Mesenchymal stem cell (in vitro differentiated cells and primary cell): ENCODE measurements around the gene TDRD7.

Experiments
- DNase-seq: peaks from one replicate; pipeline ENCODE4 v3.0.0-alpha.2; 2013
- H2AFZ ChIP-seq: one replicate; pipeline ENCODE4 v1.6.1; 2013; ENCODE audit warnings: low read depth, mild to moderate bottlenecking, control low read depth, inconsistent platforms, low read length, moderate library complexity
- H2AK5ac ChIP-seq: 2 replicates; pipeline ENCODE4 v1.6.1; 2013; ENCODE audit warnings: low read length, moderate library complexity, mild to moderate bottlenecking, inconsistent platforms; ENCODE audit not compliant: severe bottlenecking
- H2BK120ac ChIP-seq: one replicate; pipeline ENCODE4 v1.6.1; 2013; ENCODE audit warnings: low read depth, mild to moderate bottlenecking, inconsistent platforms, low read length, moderate library complexity
- H2BK12ac ChIP-seq, 2 experiments: one replicate each; pipeline ENCODE4 v1.6.1; 2013; ENCODE audit warnings: inconsistent platforms in 2 of 2, low read length in 2 of 2, mild to moderate bottlenecking in 2 of 2, moderate library complexity in 2 of 2, control low read depth in 1 of 2
- H2BK15ac ChIP-seq: one replicate; pipeline ENCODE4 v1.6.1; 2013; ENCODE audit warnings: mild to moderate bottlenecking, low read depth, inconsistent platforms; ENCODE audit not compliant: poor library complexity, severe bottlenecking
- H2BK5ac ChIP-seq: 2 replicates; pipeline ENCODE4 v1.6.1; 2013; ENCODE audit warnings: low read depth, mild to moderate bottlenecking, low read length, control low read depth, inconsistent platforms; ENCODE audit not compliant: poor library complexity, severe bottlenecking
- H3K14ac ChIP-seq, 2 experiments: one replicate each; pipeline ENCODE4 v1.6.1; 2013; ENCODE audit warnings: inconsistent platforms in 2 of 2, low read length in 2 of 2, control low read depth in 1 of 2, mild to moderate bottlenecking in 1 of 2, moderate library complexity in 1 of 2
- H3K18ac ChIP-seq, 2 experiments: one replicate each; pipeline ENCODE4 v1.6.1; 2013; ENCODE audit warnings: inconsistent platforms in 2 of 2, low read length in 2 of 2, control low read depth in 1 of 2, low read depth in 1 of 2, mild to moderate bottlenecking in 1 of 2
- H3K23ac ChIP-seq, 2 experiments: one replicate each; pipeline ENCODE4 v1.6.1; 2013; ENCODE audit warnings: inconsistent platforms in 2 of 2, low read length in 2 of 2, mild to moderate bottlenecking in 2 of 2, moderate library complexity in 2 of 2, control low read depth in 1 of 2
- H3K27ac ChIP-seq: 2 replicates; pipeline ENCODE4 v1.5.1; 2013; ENCODE audit warnings: mild to moderate bottlenecking, moderate library complexity, low read length, control low read depth, inconsistent platforms; ENCODE audit not compliant: poor library complexity, severe bottlenecking
- H3K27me3 ChIP-seq, 2 experiments: 2 replicates each; pipeline versions ENCODE4 v1.6.1 to v1.7.0; 2013; ENCODE audit warnings: low read length in 2 of 2, mild to moderate bottlenecking in 2 of 2, moderate library complexity in 2 of 2, control low read depth in 1 of 2, inconsistent platforms in 1 of 2; ENCODE audit not compliant: control insufficient read depth in 1 of 2, insufficient read depth in 1 of 2
- H3K36me3 ChIP-seq, 2 experiments: 2 replicates each; pipeline versions ENCODE4 v1.6.1 to v1.7.0; 2013; ENCODE audit warnings: low read length in 2 of 2, control low read depth in 1 of 2, inconsistent platforms in 1 of 2, low read depth in 1 of 2, mild to moderate bottlenecking in 1 of 2; ENCODE audit not compliant: insufficient read depth in 2 of 2, control insufficient read depth in 1 of 2
- H3K4ac ChIP-seq, 2 experiments: one replicate each; pipeline ENCODE4 v1.6.1; 2013; ENCODE audit warnings: inconsistent platforms in 2 of 2, low read length in 2 of 2, mild to moderate bottlenecking in 2 of 2, moderate library complexity in 2 of 2, control low read depth in 1 of 2, low read depth in 1 of 2
- H3K4me1 ChIP-seq: 2 replicates; pipeline ENCODE4 v1.6.1; 2013; ENCODE audit warnings: low read depth, low read length, control low read depth; ENCODE audit not compliant: control insufficient read depth, insufficient read depth
- H3K4me2 ChIP-seq: 2 replicates; pipeline ENCODE4 v1.6.1; 2013; ENCODE audit warnings: low read length, mild to moderate bottlenecking, inconsistent platforms; ENCODE audit not compliant: poor library complexity, severe bottlenecking
- H3K4me3 ChIP-seq, 2 experiments: 2 replicates each; pipeline versions ENCODE4 v1.5.1 to v1.7.0; 2013; ENCODE audit warnings: low read length in 2 of 2, mild to moderate bottlenecking in 2 of 2, control low read depth in 1 of 2, low read depth in 1 of 2; ENCODE audit not compliant: insufficient read depth in 1 of 2
- H3K79me1 ChIP-seq: replicated peaks from 2 replicates; pipeline ENCODE4 v1.6.1; 2013; ENCODE audit warnings: mild to moderate bottlenecking, control low read depth, low read length, inconsistent platforms; ENCODE audit not compliant: poor library complexity, severe bottlenecking
- H3K9ac ChIP-seq: 2 replicates; pipeline ENCODE4 v1.7.0; 2013; ENCODE audit warnings: mild to moderate bottlenecking, low read length, moderate library complexity
- H3K9me3 ChIP-seq: 2 replicates; pipeline ENCODE4 v1.7.0; 2013; ENCODE audit warnings: mild to moderate bottlenecking, low read length; ENCODE audit not compliant: control insufficient read depth
- H4K8ac ChIP-seq: one replicate; pipeline ENCODE4 v1.6.1; 2013; ENCODE audit warnings: inconsistent platforms, mild to moderate bottlenecking, low read length, moderate library complexity
- H4K91ac ChIP-seq: one replicate; pipeline ENCODE4 v1.6.1; 2013; ENCODE audit warnings: mild to moderate bottlenecking, low read length, inconsistent platforms
- WGBS: methylation state at CpG from one replicate; pipeline ENCODE4 v1.1.7; 2013; ENCODE audit warnings: mixed read lengths; 5-methylcytosine and 5-hydroxymethylcytosine counted together

TDRD7 gene

GRCh38 chr9:97431549-97432143, 19.8 kb downstream of the TDRD7 start:
- Histone ChIP-seq H2AFZ (no peak overlapping the region), H3K4ac (no peak overlapping the region)

GRCh38 chr9:97437051-97437600, 25.2 kb downstream of the TDRD7 start:
- DNase-seq = no peak
- Histone ChIP-seq H2BK12ac (no peak overlapping the region), H2BK5ac (no peak overlapping the region), H3K27ac (no peak overlapping the region), H3K9ac (no peak overlapping the region), H3K4me3 (no peak overlapping the region), H3K4me1 (no peaks in the 10 kb centered on the region), H4K8ac (no peak overlapping the region), H3K4me2 (no peak overlapping the region), H3K18ac (no peak overlapping the region), H4K91ac (no peak overlapping the region), H2BK15ac (no peak overlapping the region), H2AFZ (no peak overlapping the region), H3K14ac (no peak overlapping the region), H2BK120ac (no peak overlapping the region), H3K36me3 (peaks cover 0 to 48% of the 10 kb centered on the region in 2 experiments), H3K4ac (no peak overlapping the region), H3K23ac (no peak overlapping the region), H3K79me1 (no peaks in the 10 kb centered on the region), H3K9me3 (no peaks in the 10 kb centered on the region), H3K27me3 (no peaks in the 10 kb centered on the region), H2AK5ac (no peak overlapping the region)
- 81% methylated on average over 1 of the region's 1 CpG for WGBS

More at GRCh38 chr9:97431549-97432143, 19.8 kb downstream of the TDRD7 start:
- Histone ChIP-seq H2AK5ac (no peak overlapping the region), H3K36me3 (peaks cover 0 to 64% of the 10 kb centered on the region in 2 experiments), H3K4me1 (no peaks in the 10 kb centered on the region), H4K91ac (no peak overlapping the region), H2BK5ac (no peak overlapping the region), H3K4me3 (no peak overlapping the region), H3K23ac (no peak overlapping the region), H3K4me2 (no peak overlapping the region), H3K27ac (no peak overlapping the region), H3K27me3 (no peaks in the 10 kb centered on the region), H3K9me3 (no peaks in the 10 kb centered on the region), H3K14ac (no peak overlapping the region), H3K79me1 (peaks cover 12% of the 10 kb centered on the region), H2BK120ac (no peak overlapping the region), H3K9ac (no peak overlapping the region), H2BK15ac (no peak overlapping the region), H2BK12ac (no peak overlapping the region), H4K8ac (no peak overlapping the region), H3K18ac (no peak overlapping the region)
- WGBS = 90% methylated on average over 4 of the region's 5 CpGs
- no peak for DNase-seq

- H2BK15ac ChIP-seq = no peak overlapping the region
- H3K4me2 ChIP-seq = no peak overlapping the region
- H3K4me1 ChIP-seq = no peaks in the 10 kb centered on the region
- no peaks in the 10 kb centered on the region for H3K27me3 ChIP-seq
- H3K9me3 ChIP-seq = no peaks in the 10 kb centered on the region
- H2BK120ac ChIP-seq = no peak overlapping the region
- no peak overlapping the region for H2AK5ac ChIP-seq
- H3K36me3 ChIP-seq = peaks cover 0 to 39% of the 10 kb centered on the region in 2 experiments
- H3K27ac ChIP-seq = no peak overlapping the region
- no peak overlapping the region for H3K23ac ChIP-seq
- no peak overlapping the region for H2BK5ac ChIP-seq
- WGBS = 95% methylated on average over 2 of the region's 2 CpGs
- H2BK12ac ChIP-seq = no peak overlapping the region
- H3K4me3 ChIP-seq = no peak overlapping the region
- no peak overlapping the region for H4K8ac ChIP-seq
- H3K9ac ChIP-seq = no peak overlapping the region
- no peak overlapping the region for H4K91ac ChIP-seq
- no peak for DNase-seq
- H3K79me1 ChIP-seq = no peaks in the 10 kb centered on the region
- H3K4ac ChIP-seq = no peak overlapping the region
- H2AFZ ChIP-seq = no peak overlapping the region
- no peak overlapping the region for H3K14ac ChIP-seq
- H3K18ac ChIP-seq = no peak overlapping the region
These were observed 26.4 kb downstream of the TDRD7 start for GRCh38 chr9:97438257-97438656.

- H3K9ac ChIP-seq = no peak overlapping the region
- H2BK5ac ChIP-seq = no peak overlapping the region
- no peak overlapping the region for H3K4ac ChIP-seq
- no peaks in the 10 kb centered on the region for H3K27me3 ChIP-seq
- no peaks in the 10 kb centered on the region for H3K9me3 ChIP-seq
- no peak overlapping the region for H2BK12ac ChIP-seq
- no peak overlapping the region for H3K27ac ChIP-seq
- no peak overlapping the region for H4K91ac ChIP-seq
- no peak overlapping the region for H3K14ac ChIP-seq
- no peaks in the 10 kb centered on the region for H3K4me1 ChIP-seq
- no peaks in the 10 kb centered on the region for H3K79me1 ChIP-seq
- no peak overlapping the region for H4K8ac ChIP-seq
- no peak overlapping the region for H3K4me2 ChIP-seq
- no peak overlapping the region for H3K4me3 ChIP-seq
- H3K23ac ChIP-seq = no peak overlapping the region
- H2BK15ac ChIP-seq = no peak overlapping the region
- no peak overlapping the region for H2AK5ac ChIP-seq
- peaks cover 0 to 35% of the 10 kb centered on the region in 2 experiments for H3K36me3 ChIP-seq
- H2AFZ ChIP-seq = no peak overlapping the region
- no peak for DNase-seq
- no peak overlapping the region for H2BK120ac ChIP-seq
- H3K18ac ChIP-seq = no peak overlapping the region
These were observed 26.8 kb downstream of the TDRD7 start for GRCh38 chr9:97438666-97439065.
